ENCODE measurements around the gene ORC5.
"Not testable (repeated sequence)": the region's sequence is repeated elsewhere in the genome, so short reads cannot be mapped to it uniquely, and the experiment has no call there.

ORC5 gene

DNA sequence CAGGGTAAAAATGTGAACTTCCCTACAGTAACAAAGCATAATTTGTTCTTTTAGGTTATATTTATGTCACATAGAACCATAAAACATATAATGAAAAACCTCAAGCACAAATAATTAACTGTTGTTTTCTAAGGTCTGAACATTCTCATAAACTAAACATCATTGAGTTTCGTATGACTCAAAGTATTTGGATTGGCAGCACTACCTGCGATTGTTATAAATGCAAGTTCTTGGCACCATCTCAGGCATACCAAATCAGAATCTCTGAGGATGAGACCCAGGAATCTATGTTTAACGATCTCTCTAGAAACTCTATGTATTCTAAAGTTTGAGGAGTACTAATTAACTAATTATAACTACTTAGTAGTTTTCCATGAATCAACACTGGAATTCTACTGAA is 22.5 kb downstream of the ORC5 start:
- no peak for DNase-seq (ENCODE audit: low read depth in 2 of 2)

DNA sequence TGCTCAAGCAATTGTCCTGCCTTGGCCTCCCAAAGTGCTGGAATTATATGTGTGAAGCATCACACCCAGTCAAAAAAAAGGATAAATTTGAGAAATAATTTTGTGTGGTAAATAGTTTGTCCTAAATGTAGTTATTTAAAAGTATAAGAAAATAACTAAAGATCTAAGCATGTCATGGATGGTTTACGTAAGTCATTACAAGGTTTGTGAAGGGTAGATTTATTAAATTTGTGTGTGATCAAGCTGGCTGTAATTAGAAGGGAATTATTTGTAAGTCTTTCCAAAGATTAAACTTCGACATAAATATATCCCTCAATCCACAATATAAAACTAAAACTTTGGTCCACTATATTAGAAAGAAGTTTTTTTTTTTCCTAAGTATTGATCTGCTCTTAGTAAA is 28.6 kb downstream of the ORC5 start:
- DNase-seq (ENCODE audit: low read depth in 2 of 2), result no peak

- not testable (repeated sequence) for DNase-seq (ENCODE audit: low read depth in 2 of 2)
Measured at GRCh38 chr7:104177565-104178083, 30.2 kb downstream of the ORC5 start.

- no peak for DNase-seq (ENCODE audit: low read depth in 2 of 2)
Measured at GRCh38 chr7:104176332-104176731, 31.5 kb downstream of the ORC5 start.

GRCh38 chr7:104175361-104175984 is 32.3 kb downstream of the ORC5 start:
- no peak for DNase-seq (ENCODE audit: low read depth in 2 of 2)

- DNase-seq (ENCODE audit: low read depth in 2 of 2), result no peak
Measured at GRCh38 chr7:104174798-104175197, 33.0 kb downstream of the ORC5 start.

GRCh38 chr7:104162081-104162480 is 45.7 kb downstream of the ORC5 start:
- no peak for DNase-seq (ENCODE audit: low read depth in 2 of 2)

DNA sequence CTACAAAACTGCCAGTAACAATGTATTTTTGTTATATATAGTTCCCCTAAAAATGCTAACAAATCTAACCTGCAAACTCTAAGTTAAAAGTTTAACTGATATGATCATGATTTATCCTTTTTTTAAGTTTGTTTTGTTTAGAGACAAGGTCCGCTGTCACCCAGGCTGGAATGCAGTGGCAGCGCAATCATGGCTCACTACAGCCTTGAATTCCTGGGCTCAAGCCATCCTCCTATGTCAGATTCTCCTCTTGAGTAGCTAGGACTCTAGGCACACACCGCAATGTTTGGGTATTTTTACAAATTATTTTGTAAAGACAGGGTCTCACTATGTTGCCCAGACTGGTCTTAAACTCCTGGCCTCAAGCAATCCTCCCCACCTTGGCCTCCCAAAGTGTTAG is 46.6 kb downstream of the ORC5 start:
- no peak for DNase-seq (ENCODE audit: low read depth in 2 of 2)

- no peak for DNase-seq (ENCODE audit: low read depth in 2 of 2)
Measured at GRCh38 chr7:104160375-104160774, 47.4 kb downstream of the ORC5 start.

GRCh38 chr7:104156842-104157277 is 51.0 kb downstream of the ORC5 start:
- DNase-seq (ENCODE audit: low read depth in 2 of 2), result no peak

DNA sequence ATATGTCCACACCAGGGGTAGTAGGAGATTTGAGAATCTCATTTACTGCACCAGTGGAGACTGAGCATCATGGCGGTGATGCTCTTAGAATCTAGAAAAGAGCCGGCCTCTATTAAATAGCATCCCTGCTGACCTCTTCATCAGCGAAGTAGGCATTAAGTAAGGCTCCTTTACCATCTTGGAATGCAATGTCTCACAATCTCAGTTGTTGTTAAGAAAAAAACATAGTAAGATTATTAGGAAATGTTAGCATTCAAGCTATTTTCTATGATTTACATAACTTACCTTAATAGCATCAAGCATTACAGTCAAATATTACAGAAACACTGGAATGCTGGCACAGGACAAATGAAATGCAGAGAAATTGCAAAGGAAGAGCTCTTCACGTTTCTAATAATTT is 54.5 kb downstream of the ORC5 start:
- no peak for DNase-seq (ENCODE audit: low read depth in 2 of 2)

GRCh38 chr7:104152468-104152867 is 55.3 kb downstream of the ORC5 start:
- no peak for DNase-seq (ENCODE audit: low read depth in 2 of 2)

- no peak for DNase-seq (ENCODE audit: low read depth in 2 of 2)
Measured at GRCh38 chr7:104150470-104150869, 57.3 kb downstream of the ORC5 start.

DNA sequence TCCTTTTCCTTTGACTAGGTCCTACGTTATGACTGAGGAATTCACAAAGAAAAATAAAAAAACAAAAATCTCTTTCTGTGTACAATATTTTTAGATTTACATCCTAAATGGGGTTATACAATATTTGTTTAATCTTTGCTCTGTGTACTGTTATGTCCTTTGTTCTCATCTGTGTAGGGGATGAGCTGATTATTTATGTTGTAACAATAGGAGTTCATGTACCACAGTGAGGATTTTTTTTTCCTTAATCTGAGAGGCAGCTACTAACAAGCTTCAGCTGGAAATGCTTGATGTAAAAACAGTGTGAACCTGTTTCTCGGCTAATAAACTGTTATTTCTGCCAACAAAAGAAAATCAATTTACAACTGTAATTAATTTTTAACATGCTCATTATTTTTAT is 58.0 kb downstream of the ORC5 start:
- DNase-seq (ENCODE audit: low read depth in 2 of 2), result no peak

DNA sequence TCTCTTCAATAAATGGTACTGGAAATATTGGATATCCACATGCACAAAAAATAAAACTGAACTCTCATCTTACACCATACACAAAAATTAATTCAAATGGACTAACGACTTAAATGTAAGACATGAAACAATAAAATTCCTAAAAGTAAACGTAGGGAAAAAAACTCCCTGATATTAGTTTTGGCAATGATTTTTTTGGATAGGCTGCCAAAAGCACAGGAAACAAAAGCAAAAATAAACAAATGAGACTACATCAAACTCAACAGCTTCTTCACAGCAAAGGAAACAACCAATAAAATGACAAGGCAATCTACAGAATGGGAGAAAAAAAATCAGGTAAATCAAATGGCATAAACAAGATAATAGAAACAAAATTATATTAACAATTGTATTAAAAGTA is 65.7 kb downstream of the ORC5 start:
- no peak for DNase-seq (ENCODE audit: low read depth in 2 of 2)

DNA sequence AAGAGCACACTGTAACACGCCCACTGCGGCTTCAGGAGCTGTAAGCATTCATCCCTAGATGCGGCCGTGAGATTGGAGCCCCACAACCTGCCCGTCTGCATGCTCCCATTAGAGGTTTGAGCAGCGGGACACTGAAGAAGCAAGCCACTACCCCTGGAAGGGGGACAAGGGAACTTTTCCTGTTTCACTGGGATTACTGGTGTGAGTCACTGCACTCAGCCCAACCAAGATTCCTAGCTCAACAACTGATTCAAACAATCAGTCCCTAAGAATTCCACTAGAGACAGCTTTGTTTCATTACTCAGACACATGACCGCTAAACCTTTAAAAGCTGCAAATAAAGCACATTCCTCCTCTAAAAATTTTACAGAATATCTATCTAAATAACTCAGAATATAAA is 69.8 kb downstream of the ORC5 start:
- DNase-seq (ENCODE audit: low read depth in 2 of 2), result no peak

DNA sequence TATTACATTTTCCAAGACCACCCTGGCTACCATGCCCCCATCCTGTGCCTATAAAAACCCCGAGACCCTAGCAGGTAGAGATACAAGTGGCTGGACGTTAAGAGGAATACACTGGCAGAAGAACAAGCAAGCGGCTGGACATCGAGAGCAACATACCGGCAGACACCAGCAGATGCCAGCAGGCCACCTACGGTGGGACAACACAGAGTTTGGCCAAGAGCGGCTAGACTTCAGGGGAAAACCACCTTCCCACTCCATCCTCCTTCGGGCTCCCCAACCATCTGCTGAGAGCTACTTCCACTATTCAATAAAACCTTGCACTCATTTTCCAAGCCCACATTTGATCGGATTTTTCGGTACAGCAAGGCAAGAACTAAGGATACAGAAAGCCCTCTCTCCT is 70.3 kb downstream of the ORC5 start:
- no peak for DNase-seq (ENCODE audit: low read depth in 2 of 2)

DNA sequence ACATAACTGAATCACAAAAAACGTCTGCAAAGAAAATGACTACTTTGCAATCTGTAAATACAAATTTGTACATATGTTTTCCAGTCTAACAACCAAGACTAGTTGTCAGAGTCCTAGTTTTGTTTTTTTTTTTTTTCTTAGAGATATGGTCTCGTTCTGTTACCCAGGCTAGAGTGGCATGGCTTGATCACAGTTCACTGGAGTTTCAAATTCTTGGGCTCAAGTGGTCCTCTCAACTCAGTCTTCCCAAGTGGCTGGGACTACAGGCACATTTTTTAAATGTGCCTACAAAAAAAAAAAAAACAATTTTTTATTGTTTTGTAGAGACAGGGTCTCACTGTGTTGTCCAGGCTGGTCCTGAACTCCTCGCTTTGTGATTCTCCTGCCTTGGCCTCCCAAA is 70.8 kb downstream of the ORC5 start:
- DNase-seq (ENCODE audit: low read depth in 2 of 2), result no peak

- DNase-seq (ENCODE audit: low read depth in 2 of 2), result no peak
Measured at GRCh38 chr7:104136561-104136960, 71.3 kb downstream of the ORC5 start.

GRCh38 chr7:104135760-104136558 is 71.9 kb downstream of the ORC5 start:
- DNase-seq (ENCODE audit: low read depth in 2 of 2), result no peak

DNA sequence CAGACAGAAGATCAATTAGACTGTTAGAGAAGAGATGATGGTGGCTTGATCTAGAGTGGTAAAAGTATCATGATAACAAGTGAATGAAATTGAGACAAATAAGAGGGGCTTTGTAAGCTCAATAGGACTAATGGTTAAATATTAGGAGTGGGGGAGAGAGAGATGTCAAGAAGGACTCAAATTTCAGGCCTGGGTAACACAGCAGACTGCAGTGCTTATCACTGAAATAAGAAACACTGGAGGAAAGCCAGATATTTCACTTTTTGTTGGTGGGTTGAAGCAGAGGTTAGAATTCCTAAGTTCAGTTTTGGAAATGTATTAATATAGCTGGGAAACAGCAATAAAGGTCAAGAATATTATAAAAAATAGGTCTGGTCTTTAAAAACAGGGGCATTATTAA is 74.6 kb downstream of the ORC5 start:
- DNase-seq (ENCODE audit: low read depth in 2 of 2), result no peak

DNA sequence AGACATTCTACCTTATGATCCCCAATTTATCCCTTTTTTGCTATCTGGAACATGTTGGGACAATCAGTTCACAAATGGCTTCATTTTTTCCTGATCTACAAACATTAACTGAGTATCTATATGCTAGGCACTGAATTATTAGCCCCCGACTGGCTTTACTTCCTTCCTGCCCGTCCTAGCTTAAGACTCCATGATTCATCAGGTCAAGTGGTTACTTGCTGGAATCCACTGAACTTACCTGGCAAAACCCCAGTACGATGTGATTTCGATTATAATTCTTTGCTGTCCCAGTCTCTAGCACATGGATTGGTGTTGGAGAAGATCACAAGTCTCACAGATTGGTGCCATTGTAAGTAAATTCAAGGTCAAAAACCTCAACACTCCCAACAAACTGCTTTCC is 77.1 kb downstream of the ORC5 start:
- DNase-seq (ENCODE audit: low read depth in 2 of 2), result no peak

GRCh38 chr7:104127204-104127603 is 80.6 kb downstream of the ORC5 start:
- DNase-seq (ENCODE audit: low read depth in 2 of 2), result no peak

Measured in stimulated activated CD8-positive, alpha-beta memory T cell treated with anti-CD3 and anti-CD28 coated beads, Interleukin-2, amount 100 ng/mL, for 1 hour (primary cell).